ENCODE measurements around the gene OR52A1.

- TF ChIP-seq CTCF (IDR thresholded peaks at IDR 0.05) (no peak), EP300 (IDR thresholded peaks at IDR 0.05) (no peak), POLR2A (IDR thresholded peaks at IDR 0.05) (no peak), POLR2AphosphoS5 (IDR thresholded peaks at IDR 0.05) (no peak)
These were observed 42.2 kb upstream of the OR52A1 start for GRCh38 chr11:5196731-5197130.
